Measurements from ENCODE around the gene NELFCD. TPM values are rescaled to one million over a fixed set of nuclear protein-coding genes. Genes with fewer than 3 reads are reported as not detected.

The NELFCD gene
- total and polyA plus RNA-seq, 10 of the 15 experiments (the other 5 are each of a cell fraction or from before 2014, with no cell fraction given): 8.9 to 109 (median 82.9) TPM

DNA sequence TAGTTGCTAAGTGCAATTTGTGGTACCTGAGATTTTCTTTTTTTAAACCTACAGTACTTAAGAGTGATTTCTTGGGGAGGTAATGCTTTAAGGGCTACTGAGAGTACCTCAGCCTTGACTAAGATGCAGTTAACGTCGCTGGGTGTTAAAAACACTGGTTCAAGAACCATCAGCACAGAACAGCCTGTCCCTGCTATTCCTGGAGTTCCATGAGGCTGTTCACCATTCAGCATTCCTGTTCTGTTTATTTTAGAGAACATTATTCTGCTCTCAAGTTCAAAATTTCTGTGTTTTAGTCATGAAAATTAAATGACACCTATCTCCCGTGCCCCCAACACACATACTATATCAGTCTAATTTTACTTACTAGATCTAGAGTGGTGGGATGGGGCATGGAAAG is 63.2 kb downstream of the NELFCD start (continued):
- TF ChIP-seq, protein P1, sequence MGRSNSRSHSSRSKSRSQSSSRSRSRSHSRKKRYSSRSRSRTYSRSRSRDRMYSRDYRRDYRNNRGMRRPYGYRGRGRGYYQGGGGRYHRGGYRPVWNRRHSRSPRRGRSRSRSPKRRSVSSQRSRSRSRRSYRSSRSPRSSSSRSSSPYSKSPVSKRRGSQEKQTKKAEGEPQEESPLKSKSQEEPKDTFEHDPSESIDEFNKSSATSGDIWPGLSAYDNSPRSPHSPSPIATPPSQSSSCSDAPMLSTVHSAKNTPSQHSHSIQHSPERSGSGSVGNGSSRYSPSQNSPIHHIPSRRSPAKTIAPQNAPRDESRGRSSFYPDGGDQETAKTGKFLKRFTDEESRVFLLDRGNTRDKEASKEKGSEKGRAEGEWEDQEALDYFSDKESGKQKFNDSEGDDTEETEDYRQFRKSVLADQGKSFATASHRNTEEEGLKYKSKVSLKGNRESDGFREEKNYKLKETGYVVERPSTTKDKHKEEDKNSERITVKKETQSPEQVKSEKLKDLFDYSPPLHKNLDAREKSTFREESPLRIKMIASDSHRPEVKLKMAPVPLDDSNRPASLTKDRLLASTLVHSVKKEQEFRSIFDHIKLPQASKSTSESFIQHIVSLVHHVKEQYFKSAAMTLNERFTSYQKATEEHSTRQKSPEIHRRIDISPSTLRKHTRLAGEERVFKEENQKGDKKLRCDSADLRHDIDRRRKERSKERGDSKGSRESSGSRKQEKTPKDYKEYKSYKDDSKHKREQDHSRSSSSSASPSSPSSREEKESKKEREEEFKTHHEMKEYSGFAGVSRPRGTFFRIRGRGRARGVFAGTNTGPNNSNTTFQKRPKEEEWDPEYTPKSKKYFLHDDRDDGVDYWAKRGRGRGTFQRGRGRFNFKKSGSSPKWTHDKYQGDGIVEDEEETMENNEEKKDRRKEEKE (IDR thresholded peaks at IDR 0.05): no peak
- TF ChIP-seq STAT1 (conservative IDR thresholded peaks at IDR 0.05) (no peak), POLR2A (IDR thresholded peaks at IDR 0.05; ENCODE audit: low read depth, low read length) (no peak), CBX3 (IDR thresholded peaks at IDR 0.05; ENCODE audit: borderline replicate concordance, low read depth) (no peak), SPI1 (IDR thresholded peaks at IDR 0.05; ENCODE audit: borderline replicate concordance, insufficient read depth, low read depth, low read length) (no peak), MXI1 (IDR thresholded peaks at IDR 0.05; ENCODE audit: low read depth, low read length) (no peak), MTA3 (IDR thresholded peaks at IDR 0.05; ENCODE audit: borderline replicate concordance, low read length) (no peak), RAD51 (IDR thresholded peaks at IDR 0.05) (no peak), POU2F2 (IDR thresholded peaks at IDR 0.05; ENCODE audit: borderline replicate concordance, low read depth, low read length) (no peak), NR2C1 (IDR thresholded peaks at IDR 0.05) (no peak), RAD21 (IDR thresholded peaks at IDR 0.05; ENCODE audit: insufficient read depth, low read depth, low read length) (no peak), ZBTB4 (CRISPR knock-in tag; IDR thresholded peaks at IDR 0.05) (no peak), CUX1 (IDR thresholded peaks at IDR 0.05; ENCODE audit: insufficient replicate concordance, low read depth, low read length) (no peak)
- TF ChIP-seq, protein P2, sequence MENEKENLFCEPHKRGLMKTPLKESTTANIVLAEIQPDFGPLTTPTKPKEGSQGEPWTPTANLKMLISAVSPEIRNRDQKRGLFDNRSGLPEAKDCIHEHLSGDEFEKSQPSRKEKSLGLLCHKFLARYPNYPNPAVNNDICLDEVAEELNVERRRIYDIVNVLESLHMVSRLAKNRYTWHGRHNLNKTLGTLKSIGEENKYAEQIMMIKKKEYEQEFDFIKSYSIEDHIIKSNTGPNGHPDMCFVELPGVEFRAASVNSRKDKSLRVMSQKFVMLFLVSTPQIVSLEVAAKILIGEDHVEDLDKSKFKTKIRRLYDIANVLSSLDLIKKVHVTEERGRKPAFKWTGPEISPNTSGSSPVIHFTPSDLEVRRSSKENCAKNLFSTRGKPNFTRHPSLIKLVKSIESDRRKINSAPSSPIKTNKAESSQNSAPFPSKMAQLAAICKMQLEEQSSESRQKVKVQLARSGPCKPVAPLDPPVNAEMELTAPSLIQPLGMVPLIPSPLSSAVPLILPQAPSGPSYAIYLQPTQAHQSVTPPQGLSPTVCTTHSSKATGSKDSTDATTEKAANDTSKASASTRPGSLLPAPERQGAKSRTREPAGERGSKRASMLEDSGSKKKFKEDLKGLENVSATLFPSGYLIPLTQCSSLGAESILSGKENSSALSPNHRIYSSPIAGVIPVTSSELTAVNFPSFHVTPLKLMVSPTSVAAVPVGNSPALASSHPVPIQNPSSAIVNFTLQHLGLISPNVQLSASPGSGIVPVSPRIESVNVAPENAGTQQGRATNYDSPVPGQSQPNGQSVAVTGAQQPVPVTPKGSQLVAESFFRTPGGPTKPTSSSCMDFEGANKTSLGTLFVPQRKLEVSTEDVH (IDR thresholded peaks at IDR 0.05; ENCODE audit: low read depth, partially characterized antibody): no peak
